Panc1 (cell line): ENCODE measurements around the gene DNAI2.

Source experiments
- SIN3A ChIP-seq: IDR thresholded peaks from 2 replicates; pipeline ENCODE4 v1.6.1; 2012; ENCODE audit warnings: low read depth, mild to moderate bottlenecking, low read length, moderate library complexity, borderline replicate concordance; ENCODE audit not compliant: insufficient read depth
- TF ChIP-seq, protein P1 (sequence below): fragments of 450-650 bp; IDR thresholded peaks from 2 replicates; pipeline ENCODE4 v1.5.1; 2017; ENCODE audit warnings: mild to moderate bottlenecking

DNA sequence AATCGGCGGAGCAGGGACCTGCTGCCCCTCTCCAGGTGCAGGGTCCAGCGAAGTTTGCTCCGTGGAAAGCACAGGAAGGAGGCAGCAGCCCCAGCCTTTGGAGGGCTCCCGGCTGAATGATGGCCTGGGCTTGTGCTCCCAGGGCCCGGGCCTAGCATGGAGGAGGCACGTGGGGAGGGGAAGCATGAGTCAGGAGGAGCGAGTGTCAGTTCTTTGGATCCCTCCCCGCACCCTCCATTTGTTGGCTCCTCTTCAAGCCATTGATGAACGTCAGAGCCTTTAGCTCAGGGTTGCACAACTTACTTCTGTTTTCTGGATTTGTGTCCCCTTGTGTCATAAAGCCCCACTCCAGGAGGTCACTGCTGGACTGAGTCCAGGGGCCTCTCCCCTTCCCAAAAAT is 34.9 kb upstream of the DNAI2 start:
- TF ChIP-seq, protein P1, sequence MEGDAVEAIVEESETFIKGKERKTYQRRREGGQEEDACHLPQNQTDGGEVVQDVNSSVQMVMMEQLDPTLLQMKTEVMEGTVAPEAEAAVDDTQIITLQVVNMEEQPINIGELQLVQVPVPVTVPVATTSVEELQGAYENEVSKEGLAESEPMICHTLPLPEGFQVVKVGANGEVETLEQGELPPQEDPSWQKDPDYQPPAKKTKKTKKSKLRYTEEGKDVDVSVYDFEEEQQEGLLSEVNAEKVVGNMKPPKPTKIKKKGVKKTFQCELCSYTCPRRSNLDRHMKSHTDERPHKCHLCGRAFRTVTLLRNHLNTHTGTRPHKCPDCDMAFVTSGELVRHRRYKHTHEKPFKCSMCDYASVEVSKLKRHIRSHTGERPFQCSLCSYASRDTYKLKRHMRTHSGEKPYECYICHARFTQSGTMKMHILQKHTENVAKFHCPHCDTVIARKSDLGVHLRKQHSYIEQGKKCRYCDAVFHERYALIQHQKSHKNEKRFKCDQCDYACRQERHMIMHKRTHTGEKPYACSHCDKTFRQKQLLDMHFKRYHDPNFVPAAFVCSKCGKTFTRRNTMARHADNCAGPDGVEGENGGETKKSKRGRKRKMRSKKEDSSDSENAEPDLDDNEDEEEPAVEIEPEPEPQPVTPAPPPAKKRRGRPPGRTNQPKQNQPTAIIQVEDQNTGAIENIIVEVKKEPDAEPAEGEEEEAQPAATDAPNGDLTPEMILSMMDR: no peak
- no peak for TF ChIP-seq SIN3A
